Kidney (tissue), 14 donors: ENCODE measurements around the gene GH1. TPM values are rescaled to one million over a fixed set of nuclear protein-coding genes. Genes with fewer than 3 reads are reported as not detected.
A peak's percentile ranks its signal among the peaks of the same experiment; 100 is the strongest.

Experiments used
- DNase-seq, 5 donors: peaks; one replicate each; pipeline ENCODE4 v3.0.0-alpha.2; 2013 to 2020
- FAIRE-seq: peaks from 2 replicates; lab custom pipeline; 2012; peaks lifted over from hg19 to GRCh38; lab: Jason Lieb, UNC
- H3K27ac ChIP-seq, 2 donors: one replicate each; pipeline ENCODE4 v1.7.0; 2013; ENCODE audit warnings: low read depth in 2 of 2, low read length in 2 of 2, inconsistent platforms in 1 of 2
- H3K27me3 ChIP-seq: one replicate; pipeline ENCODE4 v1.7.1; 2013; ENCODE audit warnings: low read length, inconsistent platforms; ENCODE audit not compliant: control insufficient read depth, insufficient read depth
- H3K36me3 ChIP-seq, 3 donors: one replicate each; pipeline versions ENCODE4 v1.7.0 to v1.7.1; 2013; ENCODE audit warnings: low read length in 3 of 3, control low read depth in 1 of 3, inconsistent platforms in 1 of 3; ENCODE audit not compliant: insufficient read depth in 3 of 3, control insufficient read depth in 2 of 3
- H3K4me1 ChIP-seq, 3 donors: one replicate each; pipeline versions ENCODE4 v1.7.0 to v1.7.1; 2013; ENCODE audit warnings: low read length in 3 of 3, inconsistent platforms in 1 of 3, low read depth in 1 of 3; ENCODE audit not compliant: control insufficient read depth in 2 of 3, insufficient read depth in 2 of 3
- H3K4me3 ChIP-seq, 3 donors: one replicate each; pipeline versions ENCODE4 v1.7.0 to v1.8.1; 2013; ENCODE audit warnings: low read length in 3 of 3, control low read depth in 1 of 3, inconsistent platforms in 1 of 3
- H3K9ac ChIP-seq, 3 donors: one replicate each; pipeline versions ENCODE4 v1.7.0 to v1.7.1; 2013; ENCODE audit warnings: low read length in 3 of 3, control low read depth in 1 of 3, inconsistent platforms in 1 of 3
- H3K9me3 ChIP-seq, 3 donors: one replicate each; pipeline versions ENCODE4 v1.7.0 to v1.7.1; 2013; ENCODE audit warnings: low read length in 3 of 3, control low read depth in 1 of 3, inconsistent platforms in 1 of 3; ENCODE audit not compliant: control insufficient read depth in 2 of 3, insufficient read depth in 1 of 3
- CTCF ChIP-seq: IDR thresholded peaks from 3 replicates; pipeline ENCODE4 v1.5.1; 2012; ENCODE audit warnings: mild to moderate bottlenecking, moderate library complexity, borderline replicate concordance; ENCODE audit not compliant: insufficient read depth; ENCODE audit errors: extremely low read depth
- intact Hi-C: fragments of 100-400 bp; cut with DNase I; formaldehyde crosslinking; loops from one replicate; pipeline ENCODE4 v1.11.1; 2022
- polyA plus RNA-seq: library from polyadenylated mRNA; stranded (reverse); fragments of 350-450 nt; fragmentation: Illumina TruSeq; extraction: RNeasy Lipid Tissue Mini Kit (QIAGEN cat#74804); gene quantifications from one replicate; pipeline ENCODE4 v1.2.3, GENCODE V29; 2014; ENCODE audit warnings: low read depth, low replicate concordance; ENCODE audit not compliant: insufficient read depth
- total RNA-seq: library from RNA; stranded (reverse); fragmentation: NEBNext Ultra II Directional; extraction: Animal tissue kit (Norgen Biotek cat#: 25700); gene quantifications from one replicate; pipeline ENCODE4 v1.2.1, GENCODE V29; 2021
- donor health status: control.
- donor health status: control.
- donor health status: control.
- donor health status: control.
- donor health status: control.
- donor health status: DM: yes; HTN: yes; CAD: no.
- donor health status: Normal renal cell carcinoma (clear cell type).

GH1 gene
- total and polyA plus RNA-seq, 2 donors from 2014 or later, result not detected

DNA sequence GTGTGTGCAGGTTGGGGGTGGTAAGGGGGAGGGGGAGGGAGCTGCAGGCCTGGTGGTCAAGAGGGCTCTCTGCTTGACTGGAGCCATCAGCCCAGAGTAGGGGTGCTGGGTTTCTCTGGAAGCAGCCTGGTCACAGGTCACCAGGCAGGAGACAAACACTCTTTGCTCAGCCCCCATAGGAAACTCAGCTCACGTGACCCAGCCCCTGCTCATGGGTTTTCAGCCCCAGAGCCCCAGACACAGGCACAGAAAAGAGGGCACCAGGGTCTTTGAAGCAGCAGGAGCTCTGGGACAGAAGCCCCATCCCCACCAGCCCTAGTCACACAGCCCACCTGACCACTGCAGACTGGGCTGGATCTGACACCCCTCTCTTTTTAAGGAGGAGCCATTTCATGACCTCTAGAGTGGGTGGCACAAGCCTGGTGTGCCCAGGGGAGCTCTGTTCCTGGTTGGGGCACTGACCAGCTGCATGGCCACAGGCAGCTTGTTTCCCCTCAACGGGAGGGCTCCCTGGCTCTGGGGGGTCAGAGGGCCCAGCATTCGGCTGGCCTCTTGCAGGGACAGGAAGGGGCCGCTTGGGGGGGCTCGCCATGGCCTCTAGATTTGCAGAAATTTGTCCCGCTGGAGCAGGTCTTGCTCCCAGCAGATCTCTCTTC is 27.3 kb upstream of the GH1 start:
- no peaks in the 10 kb centered on the region for H3K36me3 ChIP-seq
- no peak overlapping the region for H3K4me3 ChIP-seq
- DNase-seq (peak in 4 of 5 donors; percentile 81 to 90 (median 84)), FAIRE-seq (no peak)
- H3K4me1 ChIP-seq, result peaks cover 0 to 7% (median 0%) of the 10 kb centered on the region in 3 donors
- no peaks in the 10 kb centered on the region for H3K27me3 ChIP-seq
- H3K9me3 ChIP-seq, result no peaks in the 10 kb centered on the region
- H3K27ac ChIP-seq, result no peak overlapping the region
- no peak overlapping the region for H3K9ac ChIP-seq
- intact Hi-C loops, result no loop called here
- no peak for TF ChIP-seq CTCF

DNA sequence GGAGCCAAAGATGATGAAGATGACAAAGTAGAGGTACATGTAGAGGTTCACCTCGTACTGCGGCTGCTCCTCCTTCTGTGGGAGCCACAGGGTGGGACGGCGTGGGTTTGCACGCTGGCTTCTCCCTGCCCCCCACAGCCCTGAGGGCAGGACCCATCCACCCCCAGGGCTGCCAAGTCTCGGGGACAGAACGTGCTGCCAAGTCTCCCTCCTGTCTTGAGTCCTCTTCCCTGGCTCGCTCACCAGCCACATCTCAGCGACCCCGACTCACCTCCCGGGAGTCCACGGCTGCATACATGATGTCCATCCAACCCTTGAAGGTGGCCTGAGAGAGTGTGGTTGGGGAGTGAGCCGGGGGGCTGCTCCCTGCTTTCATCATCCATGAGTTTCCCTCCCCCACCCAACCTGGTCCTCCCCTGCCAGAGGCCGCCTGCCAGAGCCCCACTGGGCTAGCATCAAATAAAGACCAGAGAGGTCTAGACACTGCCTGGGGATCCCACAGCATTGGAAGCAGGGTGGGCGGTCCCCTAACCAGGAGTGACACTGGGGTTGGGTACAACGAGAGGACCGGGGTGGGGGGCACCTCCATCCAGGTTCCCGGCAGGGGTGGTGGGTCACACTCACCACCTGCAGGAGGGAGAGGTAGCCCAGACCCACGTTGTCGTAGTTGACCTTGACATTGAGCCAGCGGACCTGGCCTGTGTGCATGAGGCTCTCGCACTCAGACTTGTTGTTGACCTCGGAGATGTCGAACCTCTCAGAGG is 26.3 kb upstream of the GH1 start:
- peaks cover 0 to 7% (median 0%) of the 10 kb centered on the region in 3 donors for H3K4me1 ChIP-seq
- no peak overlapping the region for H3K27ac ChIP-seq
- H3K9me3 ChIP-seq, result no peaks in the 10 kb centered on the region
- no peak overlapping the region for H3K4me3 ChIP-seq
- no peak for FAIRE-seq
- H3K36me3 ChIP-seq, result no peaks in the 10 kb centered on the region
- TF ChIP-seq CTCF, result no peak
- peak in 1 of 5 donors; percentile 68 for DNase-seq
- H3K27me3 ChIP-seq, result no peaks in the 10 kb centered on the region
- no peak overlapping the region for H3K9ac ChIP-seq
- intact Hi-C loops, result no loop called here

GRCh38 chr17:63943745-63944144 is 25.1 kb upstream of the GH1 start:
- H3K4me3 ChIP-seq, result no peak overlapping the region
- FAIRE-seq (no peak), DNase-seq (peak in 1 of 5 donors; percentile 44)
- no peak overlapping the region for H3K27ac ChIP-seq
- no peak overlapping the region for H3K9ac ChIP-seq
- no peaks in the 10 kb centered on the region for H3K27me3 ChIP-seq
- TF ChIP-seq CTCF, result no peak
- H3K36me3 ChIP-seq, result no peaks in the 10 kb centered on the region
- H3K4me1 ChIP-seq, result peaks cover 0 to 7% (median 0%) of the 10 kb centered on the region in 3 donors
- intact Hi-C loops, result no loop called here
- H3K9me3 ChIP-seq, result no peaks in the 10 kb centered on the region
